Measurements from ENCODE around the gene BMP6.
A peak's percentile ranks its signal among the peaks of the same experiment; 100 is the strongest.
"Not testable (repeated sequence)": the region's sequence is repeated elsewhere in the genome, so short reads cannot be mapped to it uniquely, and the experiment has no call there.

Gene BMP6

DNA sequence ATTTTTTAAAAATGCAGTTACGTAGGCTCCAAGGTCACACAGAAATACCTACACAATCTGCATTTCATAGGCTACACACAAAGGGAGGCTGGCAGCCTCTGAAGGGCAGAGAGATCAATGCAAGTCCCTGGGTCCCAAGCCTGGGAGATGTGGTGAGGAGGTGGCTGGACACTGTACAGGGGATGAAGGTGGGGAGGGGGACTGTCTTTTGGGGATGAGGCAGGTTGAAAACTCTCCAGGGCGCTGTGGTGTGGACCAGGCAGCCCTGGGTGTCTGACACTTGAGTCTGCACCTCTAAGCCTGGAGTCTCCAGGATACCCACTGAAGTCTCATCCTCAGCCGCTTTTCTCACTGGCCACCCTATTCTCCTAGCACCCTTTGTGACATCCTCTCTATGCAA lies 160.2 kb downstream of the BMP6 start:
- no peak for DNase-seq (ENCODE audit: low read depth)

DNA sequence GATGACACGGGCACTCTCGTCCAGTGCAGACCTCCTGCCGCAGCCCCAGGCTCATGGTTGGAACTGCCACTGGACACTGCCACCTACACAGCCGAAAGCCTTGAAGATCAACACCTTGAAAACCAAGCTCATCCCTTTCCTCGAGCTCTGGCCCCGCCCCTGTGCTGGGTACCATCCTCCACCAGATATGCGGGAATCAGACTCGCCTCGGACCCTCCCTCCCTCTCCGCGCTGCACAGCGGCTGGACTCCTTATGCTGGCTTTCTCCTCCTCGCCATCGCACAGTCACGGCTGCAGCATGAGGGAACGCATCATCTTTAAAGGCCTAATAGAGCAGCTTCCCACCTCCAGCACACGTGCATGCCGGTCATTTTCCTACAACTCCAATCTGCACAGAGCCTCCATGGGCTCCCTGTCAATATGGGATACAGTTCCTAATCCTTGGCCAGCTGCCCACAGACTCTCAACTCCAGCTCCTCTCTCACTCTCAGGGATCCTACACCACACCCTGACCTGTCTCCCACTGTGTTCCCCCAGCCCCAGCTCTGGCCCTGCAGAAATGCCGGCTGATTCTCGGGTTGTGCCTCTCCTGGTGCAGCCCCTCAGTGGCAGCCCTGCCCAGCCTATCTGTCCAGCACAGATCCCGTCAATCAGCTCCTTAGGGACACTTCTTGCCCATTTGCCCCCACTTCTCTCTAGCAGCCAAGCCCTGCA lies 161.5 kb downstream of the BMP6 start:
- no peak for DNase-seq (ENCODE audit: low read depth)

DNA sequence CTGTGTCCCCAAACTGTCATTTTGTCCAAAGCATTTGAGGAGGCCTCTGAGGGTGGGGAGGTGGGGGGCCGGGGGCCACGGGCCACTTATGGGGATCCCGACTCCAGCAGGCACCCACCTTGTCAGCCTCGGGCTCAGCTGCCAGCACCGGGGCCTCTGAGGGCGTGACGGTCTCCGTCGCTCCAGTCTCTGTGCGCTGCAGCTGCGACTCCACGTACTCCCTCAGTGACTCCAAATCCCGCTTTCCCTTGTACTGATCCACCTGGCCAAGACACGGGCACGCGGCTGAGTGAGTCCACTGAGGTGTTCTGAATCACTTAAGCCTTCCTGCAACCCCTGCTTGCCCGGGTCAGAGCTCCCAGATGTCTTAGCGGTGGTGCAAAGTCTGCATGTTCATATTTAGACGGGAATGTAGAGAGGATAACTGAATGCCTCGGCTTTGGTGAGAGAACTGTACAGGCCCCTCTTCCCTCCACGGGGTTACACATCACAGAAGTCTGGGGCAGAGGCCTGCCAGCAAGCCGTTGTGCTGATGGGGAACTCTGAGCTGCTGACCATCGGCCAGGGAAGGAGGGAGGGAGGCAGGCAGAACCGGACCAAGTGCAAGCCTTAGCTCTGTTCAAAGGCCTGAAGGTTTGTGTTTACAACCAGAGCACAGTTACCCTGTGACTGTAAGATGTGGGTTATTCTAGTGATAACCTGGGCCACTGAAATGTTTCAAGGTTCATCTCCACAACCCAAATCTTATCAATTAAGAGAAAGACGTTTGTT lies 162.9 kb downstream of the BMP6 start:
- no peak for DNase-seq (ENCODE audit: low read depth)

DNA sequence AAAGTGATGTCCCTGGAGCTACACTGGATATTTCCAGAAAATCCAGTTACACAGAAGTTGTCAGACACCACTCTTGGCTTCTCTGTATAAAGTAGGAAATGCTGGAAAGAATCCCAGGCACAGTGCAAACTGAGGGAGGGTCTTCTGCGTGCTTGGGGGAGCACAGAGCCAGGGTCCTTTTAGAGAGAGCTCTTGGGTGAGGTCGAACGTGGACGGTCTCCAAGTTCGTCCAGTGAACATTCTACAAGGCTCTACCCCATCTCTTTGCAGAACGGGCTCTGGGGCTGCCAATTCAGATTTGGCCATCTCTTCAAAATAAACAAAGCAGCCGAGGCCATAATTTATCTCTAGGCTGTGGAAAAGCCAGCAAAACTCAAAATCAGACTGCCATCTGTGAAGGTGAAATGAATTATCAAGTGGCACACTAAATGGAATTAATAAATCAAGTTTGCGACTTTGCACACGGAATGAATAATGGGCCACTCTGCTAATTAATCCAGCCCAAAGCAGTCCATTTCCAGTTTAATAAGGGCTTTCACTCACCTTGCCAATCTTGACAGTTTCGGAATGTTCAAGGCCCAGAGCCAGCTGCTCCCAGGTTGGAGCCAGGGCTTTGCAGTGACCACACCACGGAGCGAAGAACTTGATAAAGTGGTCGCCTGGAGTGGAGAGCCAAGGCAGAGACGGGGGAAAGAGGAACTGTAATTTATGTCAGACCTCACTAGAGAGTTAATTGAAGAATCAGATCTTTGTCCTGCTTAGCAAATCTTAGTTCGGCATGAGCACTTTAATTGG lies 165.4 kb downstream of the BMP6 start:
- DNase-seq (ENCODE audit: low read depth), result no peak

DNA sequence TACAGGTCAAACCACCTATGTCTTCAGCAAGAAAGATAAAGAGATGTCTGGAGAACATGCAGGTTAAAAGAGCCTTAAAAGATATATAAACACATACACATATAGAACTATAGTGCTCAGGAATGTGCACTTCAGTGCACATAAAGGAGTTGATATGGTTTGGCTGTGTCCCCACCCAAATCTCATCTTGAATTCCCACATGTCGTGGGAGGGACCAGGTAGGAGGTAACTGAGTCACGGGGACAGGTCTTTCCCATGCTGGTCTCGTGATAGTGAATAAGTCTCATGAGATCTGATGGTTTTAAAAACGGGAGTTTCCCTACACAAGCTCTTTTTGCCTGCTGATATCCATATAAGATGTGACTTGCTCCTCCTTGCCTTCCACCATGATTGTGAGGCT lies 166.5 kb downstream of the BMP6 start:
- not testable (repeated sequence) for DNase-seq (ENCODE audit: low read depth)

DNA sequence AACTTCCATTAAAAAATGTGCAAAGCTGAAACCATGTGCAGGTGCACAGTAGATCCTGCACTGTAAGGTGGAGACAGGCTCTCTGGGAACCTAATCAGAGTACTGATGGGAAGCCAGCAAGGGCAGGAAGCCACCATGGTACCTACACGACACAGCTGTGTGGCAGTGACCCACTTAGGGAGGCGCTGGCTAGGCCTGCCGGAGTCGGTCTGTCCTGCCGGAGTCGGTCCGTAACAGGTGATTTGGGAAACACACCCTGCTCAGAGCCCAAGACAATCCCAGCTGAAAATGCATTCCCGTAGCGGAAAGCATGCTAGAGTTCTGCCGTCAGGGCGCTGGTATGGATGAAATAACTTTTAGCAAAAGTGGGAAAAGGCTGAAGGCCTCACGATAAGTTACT lies 167.4 kb downstream of the BMP6 start:
- no peak for DNase-seq (ENCODE audit: low read depth)

DNA sequence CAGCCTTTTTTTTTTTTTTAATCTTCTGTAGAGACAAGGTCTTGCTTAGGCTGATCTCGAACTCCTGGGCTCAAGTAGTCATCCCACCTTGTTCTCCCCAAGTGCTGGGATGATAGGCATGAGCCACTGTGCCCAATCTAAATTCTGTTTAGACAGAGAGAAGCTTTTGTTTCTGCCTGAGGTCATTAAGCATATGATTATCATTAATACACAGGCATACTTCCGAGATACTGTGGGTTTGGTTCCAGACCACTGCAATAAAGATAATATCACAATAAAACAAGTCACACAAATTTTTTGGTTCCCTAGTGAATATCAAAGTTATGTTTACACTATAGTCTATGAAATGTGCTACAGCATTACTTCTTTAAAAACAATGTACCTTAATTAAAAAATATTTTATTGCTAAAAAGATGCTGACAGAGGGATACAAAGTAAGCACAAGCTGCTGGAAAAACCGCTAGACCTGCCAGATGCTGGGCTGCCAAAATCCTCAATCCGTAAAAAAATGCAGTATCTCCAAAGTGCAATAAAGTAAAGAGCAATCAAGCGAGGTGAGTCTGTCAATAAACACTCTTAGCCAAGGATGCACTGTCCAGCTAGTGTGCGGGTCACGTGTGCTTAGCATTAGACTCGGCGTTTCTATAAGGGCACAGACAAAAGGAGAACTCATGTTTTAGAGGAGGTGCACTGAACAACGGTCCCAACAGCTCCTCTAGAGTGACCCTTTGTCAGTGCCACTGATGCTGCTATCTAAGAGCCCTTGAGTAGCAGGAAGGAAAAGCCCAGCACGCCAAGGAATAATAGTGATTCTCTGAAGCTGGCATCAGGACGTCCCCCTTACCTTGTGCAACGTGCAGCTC lies 168.6 kb downstream of the BMP6 start:
- DNase-seq (ENCODE audit: low read depth), result no peak

DNA sequence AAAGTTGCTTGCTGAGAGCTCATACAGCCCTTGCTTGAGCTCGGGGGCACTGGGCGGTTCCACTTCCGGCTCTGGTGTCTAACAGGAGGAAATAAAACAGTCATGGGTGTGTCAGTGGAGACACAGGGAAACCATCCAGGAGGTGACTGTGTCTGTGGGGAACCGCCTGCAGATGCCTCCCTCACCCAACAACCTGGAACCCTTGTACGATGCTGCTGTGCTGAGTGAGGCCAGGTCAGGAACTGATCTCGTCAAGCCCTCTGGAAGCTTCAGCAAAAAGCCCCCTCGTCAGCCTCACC lies 169.2 kb downstream of the BMP6 start:
- no peak for DNase-seq (ENCODE audit: low read depth)

DNA sequence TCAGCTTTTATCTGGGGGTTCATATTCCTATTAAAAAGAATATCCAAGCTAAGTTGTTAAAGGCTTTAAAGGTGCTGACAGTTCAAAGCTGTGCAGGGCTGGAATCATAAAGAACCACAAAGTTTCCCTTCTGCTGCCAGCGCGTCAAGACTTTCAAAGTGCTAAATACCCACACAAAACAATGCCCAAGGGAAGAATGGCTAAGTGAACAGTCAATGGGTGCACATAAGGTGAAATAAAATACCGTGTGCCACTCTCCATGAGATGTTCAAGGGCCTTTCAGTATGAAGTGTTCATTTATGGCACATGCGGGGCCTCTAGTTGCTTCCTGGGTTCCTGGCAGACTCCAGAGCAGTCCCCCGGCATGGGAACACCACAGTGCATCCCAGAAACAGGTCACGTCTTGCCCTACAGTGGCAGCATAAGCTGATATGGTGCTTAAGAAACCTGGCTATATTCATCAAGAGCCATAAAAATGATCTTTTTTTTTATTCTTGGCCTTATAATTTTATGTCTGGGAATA lies 170.6 kb downstream of the BMP6 start:
- DNase-seq (ENCODE audit: low read depth), result no peak

DNA sequence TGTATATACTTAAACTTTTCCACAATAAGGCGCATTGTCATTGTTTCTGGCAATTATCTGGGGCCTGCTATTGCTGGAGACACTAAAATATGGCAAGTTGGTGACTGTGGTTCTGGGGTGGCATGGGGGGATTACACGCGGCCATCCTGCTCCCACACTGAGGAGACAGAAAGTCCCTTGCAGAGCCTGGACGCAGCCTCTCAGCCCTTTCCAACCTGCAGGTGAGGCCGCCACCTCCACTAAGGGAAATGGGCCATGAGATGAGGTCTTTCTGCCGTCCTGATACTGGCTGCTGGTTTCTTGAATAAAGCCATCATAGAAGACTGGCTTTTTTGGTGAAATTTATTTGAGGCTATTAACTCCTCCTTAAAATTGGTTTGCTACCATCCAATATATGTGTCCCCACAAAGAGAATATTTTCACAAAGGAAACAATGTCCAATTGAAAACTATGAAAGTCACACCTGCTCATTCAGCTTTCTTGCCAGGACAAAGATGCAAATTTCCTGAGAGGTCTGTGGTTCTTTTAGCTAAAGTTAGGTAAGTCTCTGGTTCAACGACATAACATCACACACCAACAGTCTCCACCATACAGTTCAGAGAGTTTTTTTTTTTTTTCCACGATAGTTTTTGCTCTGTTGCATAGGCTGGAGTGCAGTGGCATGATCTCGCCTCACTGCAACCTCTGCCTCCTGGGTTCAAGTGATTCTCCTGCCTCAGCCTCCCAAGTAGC lies 171.7 kb downstream of the BMP6 start:
- DNase-seq (ENCODE audit: low read depth), result no peak

DNA sequence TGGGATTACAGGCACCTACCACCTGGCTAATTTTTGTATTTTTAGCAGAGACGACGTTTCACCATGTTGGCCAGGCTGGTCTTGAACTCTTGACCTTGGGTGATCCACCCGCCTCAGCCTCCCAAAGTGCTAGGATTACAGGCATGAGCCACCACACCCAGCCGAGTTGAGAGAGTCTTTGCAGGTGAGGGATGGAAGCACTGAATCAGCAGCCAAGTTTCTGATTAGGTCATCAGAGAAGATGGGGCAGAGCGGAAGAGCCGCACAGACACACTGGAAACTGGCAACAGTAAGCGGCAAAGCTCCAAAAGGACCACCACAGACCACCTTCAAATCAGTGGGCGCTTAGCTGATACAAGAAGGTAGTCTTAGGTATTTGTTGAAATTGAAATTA lies 172.3 kb downstream of the BMP6 start:
- DNase-seq (ENCODE audit: low read depth), result not testable (repeated sequence)

DNA sequence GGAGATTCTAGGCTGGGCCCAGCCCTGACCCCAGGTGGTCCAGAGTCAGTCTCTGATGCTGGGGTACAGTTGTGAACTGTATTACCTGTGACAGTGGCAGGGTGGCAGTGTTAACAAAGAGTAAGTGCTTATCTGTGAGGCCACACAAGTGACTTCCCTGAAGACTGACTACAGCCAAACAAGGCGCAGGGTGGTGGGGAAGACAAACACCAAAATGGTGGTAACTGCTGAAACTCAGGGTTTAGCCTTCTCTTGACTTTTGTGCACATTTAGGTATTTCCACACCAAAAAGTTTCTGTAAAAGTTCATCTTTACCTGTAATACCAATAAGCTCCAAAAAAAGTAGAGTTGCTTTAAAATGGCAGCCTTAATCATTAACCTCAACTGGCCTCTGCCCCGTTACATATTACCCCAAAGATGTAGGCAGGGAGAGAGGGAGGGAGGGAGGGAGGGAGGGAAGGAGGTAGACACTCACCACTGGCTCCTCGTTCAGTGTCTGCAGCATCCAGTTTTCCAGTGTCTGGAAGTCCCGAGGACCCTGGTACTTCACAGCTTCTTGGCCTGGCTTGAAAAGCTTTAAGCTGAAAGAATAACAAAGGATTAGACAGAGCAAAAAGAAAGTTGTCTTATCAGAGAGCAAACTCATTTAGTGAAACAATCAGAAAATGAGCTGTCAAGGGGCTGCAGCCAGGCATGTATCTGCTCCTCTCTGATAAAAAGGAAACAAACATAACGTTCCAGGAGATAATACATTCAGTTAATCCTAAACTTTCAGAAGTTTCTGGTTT lies 173.4 kb downstream of the BMP6 start:
- peak; percentile 60 for DNase-seq (ENCODE audit: low read depth)

DNA sequence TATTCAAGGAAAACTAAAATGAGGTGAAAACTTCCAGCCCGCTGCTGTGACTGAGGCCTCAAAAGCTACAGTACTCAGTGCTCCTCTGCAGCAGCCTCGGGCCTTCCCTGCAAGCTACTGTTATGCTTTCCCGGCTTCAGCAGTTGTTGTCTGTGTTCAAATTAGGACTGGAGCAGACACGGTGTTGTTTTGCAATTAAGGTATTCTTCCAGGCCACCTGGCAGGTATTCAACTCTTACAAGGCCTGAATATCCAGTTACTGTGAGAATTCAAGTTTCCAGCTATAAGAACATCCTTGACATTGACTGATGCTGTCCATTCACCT lies 174.0 kb downstream of the BMP6 start:
- DNase-seq (ENCODE audit: low read depth), result no peak

DNA sequence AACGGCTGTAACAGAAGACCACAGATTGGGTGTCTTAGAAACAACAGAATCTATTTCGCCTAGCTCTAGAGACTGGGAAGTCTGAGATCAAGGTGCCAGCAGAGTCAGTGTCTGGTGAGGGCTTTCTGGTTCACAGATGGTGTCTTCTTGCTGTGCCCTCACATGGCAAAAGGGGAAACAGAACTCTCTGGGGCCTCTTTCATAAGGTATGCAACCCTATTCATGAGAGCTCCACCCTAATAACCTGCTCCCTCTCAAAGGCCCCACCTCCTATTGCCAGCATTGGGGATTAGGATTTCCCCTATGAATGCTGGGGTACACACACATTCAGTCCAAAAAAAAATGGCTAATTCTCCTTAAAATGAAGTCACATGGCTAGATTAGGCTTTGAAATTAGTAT lies 174.7 kb downstream of the BMP6 start:
- no peak for DNase-seq (ENCODE audit: low read depth)

DNA sequence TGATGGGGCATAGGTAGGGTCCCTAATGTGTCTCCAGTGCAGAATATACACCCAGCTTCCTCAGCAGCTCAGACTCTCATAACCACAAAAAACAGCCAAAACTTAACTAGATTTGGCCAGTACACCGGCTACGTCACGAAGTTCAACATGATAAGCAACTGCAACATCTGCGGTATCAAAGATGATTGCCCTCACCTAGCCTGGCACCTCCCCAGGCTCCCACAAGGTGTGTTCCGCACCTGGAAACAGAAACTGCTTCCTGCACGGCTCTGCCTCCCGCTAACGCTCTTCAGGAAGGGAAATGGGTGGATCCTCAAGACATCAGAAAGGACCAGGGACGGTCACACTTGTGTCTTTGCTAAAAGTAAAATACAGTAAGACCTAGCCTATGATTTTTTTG lies 175.2 kb downstream of the BMP6 start:
- DNase-seq (ENCODE audit: low read depth), result no peak

DNA sequence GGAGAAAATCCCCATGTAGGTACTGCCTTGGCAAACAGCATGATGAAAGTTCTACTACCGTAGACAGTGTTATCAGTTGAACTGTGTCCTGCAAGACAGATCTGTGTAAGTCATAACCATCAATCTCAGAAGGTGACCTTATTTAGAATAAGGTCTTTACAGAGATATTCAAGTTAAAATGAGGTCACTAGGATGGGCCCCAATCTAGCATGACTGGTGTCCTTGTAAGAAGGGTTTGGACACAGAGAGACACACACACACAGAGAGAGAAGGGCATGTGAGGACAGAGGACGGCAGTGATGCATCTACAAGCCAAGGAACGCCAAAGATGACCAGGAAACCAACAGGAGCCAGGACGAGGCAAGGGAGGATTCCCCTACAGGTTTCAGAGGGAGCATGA lies 175.9 kb downstream of the BMP6 start:
- DNase-seq (ENCODE audit: low read depth), result no peak

DNA sequence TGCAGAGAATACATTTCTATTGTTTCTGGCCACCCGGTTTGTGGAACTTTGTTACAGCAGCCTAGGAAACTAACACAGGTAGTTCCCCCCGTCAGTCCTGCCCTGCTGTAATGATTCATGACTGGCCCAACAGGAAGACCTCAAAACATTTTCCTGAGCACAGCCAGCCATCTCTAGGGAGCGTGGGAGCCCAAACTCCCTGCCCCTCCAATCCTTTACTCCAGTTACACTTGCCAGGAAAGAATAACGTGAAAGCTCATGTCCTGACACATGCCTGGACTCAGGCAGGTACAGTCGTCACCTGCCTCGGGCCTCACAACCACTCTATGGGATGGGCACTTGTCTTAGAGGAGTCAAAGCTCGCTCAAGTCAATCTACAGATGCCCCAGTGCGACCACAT lies 176.3 kb downstream of the BMP6 start:
- no peak for DNase-seq (ENCODE audit: low read depth)

DNA sequence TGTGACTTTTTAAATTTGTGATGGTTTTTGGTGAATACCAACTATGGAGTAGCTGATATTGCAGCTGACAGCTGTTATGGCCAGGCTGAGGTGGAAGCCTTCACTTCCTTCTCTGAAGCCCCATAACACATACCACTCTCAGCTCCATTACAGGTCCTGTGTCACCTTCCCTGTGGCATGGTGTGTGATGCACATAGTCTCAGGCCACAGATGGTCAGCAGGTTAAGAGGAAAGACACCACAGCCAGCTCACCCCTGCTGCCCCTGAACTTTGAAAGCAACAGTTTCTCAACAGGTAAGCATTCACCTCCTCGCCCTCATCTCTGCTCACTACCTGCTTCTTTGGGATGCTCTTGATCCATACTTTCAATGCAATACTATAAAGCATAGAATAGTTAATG lies 177.0 kb downstream of the BMP6 start:
- no peak for DNase-seq (ENCODE audit: low read depth)

DNA sequence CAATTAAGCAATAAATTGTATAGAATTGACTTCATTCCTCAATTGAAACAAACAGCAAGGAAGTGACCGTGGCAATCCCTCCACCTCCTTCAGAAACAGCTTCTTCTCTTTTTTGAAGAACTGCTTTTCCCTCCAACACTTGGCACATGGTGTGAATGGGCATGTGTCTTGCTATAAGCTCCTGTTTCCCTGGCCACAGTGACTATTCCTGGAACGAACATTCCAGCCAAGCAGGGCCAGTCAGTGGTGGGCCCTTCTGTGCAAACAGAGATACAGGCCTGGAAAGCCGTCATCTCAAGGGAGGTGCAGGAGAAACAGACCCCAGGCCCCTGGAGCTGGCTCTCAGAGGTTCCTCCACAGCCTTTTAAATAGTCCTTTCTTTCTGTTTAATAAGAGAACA lies 177.8 kb downstream of the BMP6 start:
- DNase-seq (ENCODE audit: low read depth), result no peak

DNA sequence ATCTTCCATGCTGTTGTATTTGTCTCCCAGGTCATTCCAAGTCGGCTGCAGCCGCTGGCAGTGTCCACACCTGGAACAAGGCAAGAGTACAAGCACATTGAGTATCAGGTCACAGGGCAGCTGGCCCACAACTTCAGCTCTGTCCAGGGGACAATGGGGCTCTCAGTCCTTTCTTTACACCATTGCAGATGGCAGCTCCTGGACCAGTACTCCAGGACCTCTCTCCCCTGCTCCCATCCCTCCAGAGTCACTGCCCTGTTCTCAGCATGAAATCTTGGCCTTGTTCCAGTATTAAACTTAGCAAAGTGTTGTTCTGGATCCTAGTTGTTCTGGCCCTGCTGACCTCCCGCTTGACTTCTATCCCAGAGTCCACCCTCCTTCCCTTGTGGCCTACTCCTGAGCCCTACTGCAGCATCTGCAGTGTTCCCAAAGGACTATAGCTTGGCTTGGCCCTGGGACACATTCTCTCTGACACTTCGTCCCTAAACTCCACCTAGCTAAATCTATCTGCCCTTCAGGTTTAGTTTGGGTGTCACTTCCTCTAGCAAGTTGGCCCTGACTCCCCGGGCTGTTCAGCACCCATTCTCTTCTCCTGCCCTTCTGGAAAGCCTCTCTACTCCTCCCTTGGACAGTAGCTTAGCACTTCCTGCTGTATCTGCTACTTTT lies 178.9 kb downstream of the BMP6 start:
- DNase-seq (ENCODE audit: low read depth), result no peak
